ENCODE results near the gene CHEK2.
"Not testable (repeated sequence)": the region's sequence is repeated elsewhere in the genome, so short reads cannot be mapped to it uniquely, and the experiment has no call there.

CHEK2 gene

GRCh38 chr22:28769394-28770085 lies 27.9 kb upstream of the CHEK2 start:
- H3K79me2 ChIP-seq (ENCODE audit: insufficient read depth, low read depth), result peaks cover 3% of the 10 kb centered on the region; the same call in 1 of the 2 replicates
- TF ChIP-seq, protein P1, sequence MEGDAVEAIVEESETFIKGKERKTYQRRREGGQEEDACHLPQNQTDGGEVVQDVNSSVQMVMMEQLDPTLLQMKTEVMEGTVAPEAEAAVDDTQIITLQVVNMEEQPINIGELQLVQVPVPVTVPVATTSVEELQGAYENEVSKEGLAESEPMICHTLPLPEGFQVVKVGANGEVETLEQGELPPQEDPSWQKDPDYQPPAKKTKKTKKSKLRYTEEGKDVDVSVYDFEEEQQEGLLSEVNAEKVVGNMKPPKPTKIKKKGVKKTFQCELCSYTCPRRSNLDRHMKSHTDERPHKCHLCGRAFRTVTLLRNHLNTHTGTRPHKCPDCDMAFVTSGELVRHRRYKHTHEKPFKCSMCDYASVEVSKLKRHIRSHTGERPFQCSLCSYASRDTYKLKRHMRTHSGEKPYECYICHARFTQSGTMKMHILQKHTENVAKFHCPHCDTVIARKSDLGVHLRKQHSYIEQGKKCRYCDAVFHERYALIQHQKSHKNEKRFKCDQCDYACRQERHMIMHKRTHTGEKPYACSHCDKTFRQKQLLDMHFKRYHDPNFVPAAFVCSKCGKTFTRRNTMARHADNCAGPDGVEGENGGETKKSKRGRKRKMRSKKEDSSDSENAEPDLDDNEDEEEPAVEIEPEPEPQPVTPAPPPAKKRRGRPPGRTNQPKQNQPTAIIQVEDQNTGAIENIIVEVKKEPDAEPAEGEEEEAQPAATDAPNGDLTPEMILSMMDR (conservative IDR thresholded peaks at IDR 0.05; ENCODE audit: low read depth, low read length), result no peak
- H4K20me1 ChIP-seq (ENCODE audit: insufficient read depth), result no peaks in the 10 kb centered on the region
- H3K9ac ChIP-seq, result no peak overlapping the region
- no peaks in the 10 kb centered on the region for H3K27me3 ChIP-seq (ENCODE audit: insufficient read depth, low read depth)
- no peak overlapping the region for H3K4me2 ChIP-seq
- H3K4me3 ChIP-seq (IDR thresholded peaks at IDR 0.05; ENCODE audit: insufficient read depth, low read depth, low read length), result no peak overlapping the region
- H3K27ac ChIP-seq, result no peak overlapping the region
- peaks cover 17% of the 10 kb centered on the region for H3K4me1 ChIP-seq (ENCODE audit: low read depth, poor library complexity, severe bottlenecking)
- H2AFZ ChIP-seq (ENCODE audit: low read depth), result no peak overlapping the region
- no peaks in the 10 kb centered on the region for H3K36me3 ChIP-seq (ENCODE audit: insufficient read depth)

DNA sequence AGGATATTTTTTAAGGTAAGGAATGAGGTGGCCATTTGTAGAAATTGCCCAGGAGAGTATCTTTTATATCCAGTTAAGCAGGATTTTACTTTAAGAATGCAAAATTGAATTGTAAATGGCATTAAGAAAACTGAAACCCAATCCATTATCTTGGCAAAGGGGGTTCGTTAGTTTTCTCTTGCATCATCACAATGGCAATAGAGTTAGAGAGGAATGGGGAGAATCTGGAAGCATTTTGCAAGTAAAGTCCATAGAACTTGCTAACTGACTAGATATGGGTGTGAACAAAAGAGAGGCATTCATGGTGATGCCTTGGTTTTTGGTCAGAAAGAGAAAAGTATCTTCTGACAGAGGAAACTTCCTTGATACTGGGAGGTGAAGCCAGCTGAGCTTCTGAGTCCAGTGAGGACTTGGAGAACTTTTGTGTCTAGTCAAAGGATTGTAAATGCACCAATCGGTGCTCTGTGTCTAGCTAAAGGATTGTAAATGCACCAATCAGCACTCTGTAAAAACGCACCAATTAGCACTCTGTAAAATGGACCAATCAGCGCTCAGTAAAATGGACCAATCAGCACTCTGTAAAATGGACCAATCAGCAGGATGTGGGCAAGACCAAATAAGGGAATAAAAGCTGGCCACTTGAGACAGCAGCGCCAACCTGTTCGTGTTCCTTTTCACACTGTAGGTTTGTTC lies 27.2 kb upstream of the CHEK2 start:
- Histone ChIP-seq H3K4me3 (IDR thresholded peaks at IDR 0.05; ENCODE audit: insufficient read depth, low read depth, low read length) (no peak overlapping the region), H3K27ac (no peak overlapping the region), H3K79me2 (ENCODE audit: insufficient read depth, low read depth) (no peaks in the 10 kb centered on the region), H3K4me1 (ENCODE audit: low read depth, poor library complexity, severe bottlenecking) (peaks cover 12% of the 10 kb centered on the region), H3K36me3 (ENCODE audit: insufficient read depth) (no peaks in the 10 kb centered on the region), H3K9ac (no peak overlapping the region), H3K4me2 (no peak overlapping the region), H4K20me1 (ENCODE audit: insufficient read depth) (no peaks in the 10 kb centered on the region), H2AFZ (ENCODE audit: low read depth) (no peak overlapping the region), H3K27me3 (ENCODE audit: insufficient read depth, low read depth) (no peaks in the 10 kb centered on the region)
- TF ChIP-seq, protein P1 (conservative IDR thresholded peaks at IDR 0.05; ENCODE audit: low read depth, low read length), result no peak

- Histone ChIP-seq H3K36me3 (ENCODE audit: insufficient read depth) (no peaks in the 10 kb centered on the region), H2AFZ (ENCODE audit: low read depth) (no peak overlapping the region), H4K20me1 (ENCODE audit: insufficient read depth) (no peaks in the 10 kb centered on the region), H3K4me2 (no peak overlapping the region), H3K27ac (no peak overlapping the region), H3K9ac (no peak overlapping the region), H3K4me1 (ENCODE audit: low read depth, poor library complexity, severe bottlenecking) (peaks cover 6% of the 10 kb centered on the region), H3K4me3 (IDR thresholded peaks at IDR 0.05; ENCODE audit: insufficient read depth, low read depth, low read length) (no peak overlapping the region), H3K79me2 (ENCODE audit: insufficient read depth, low read depth) (no peaks in the 10 kb centered on the region), H3K27me3 (ENCODE audit: insufficient read depth, low read depth) (no peaks in the 10 kb centered on the region)
- TF ChIP-seq, protein P1 (conservative IDR thresholded peaks at IDR 0.05; ENCODE audit: low read depth, low read length), result no peak
These were observed 25.0 kb upstream of the CHEK2 start for GRCh38 chr22:28766628-28767027.

DNA sequence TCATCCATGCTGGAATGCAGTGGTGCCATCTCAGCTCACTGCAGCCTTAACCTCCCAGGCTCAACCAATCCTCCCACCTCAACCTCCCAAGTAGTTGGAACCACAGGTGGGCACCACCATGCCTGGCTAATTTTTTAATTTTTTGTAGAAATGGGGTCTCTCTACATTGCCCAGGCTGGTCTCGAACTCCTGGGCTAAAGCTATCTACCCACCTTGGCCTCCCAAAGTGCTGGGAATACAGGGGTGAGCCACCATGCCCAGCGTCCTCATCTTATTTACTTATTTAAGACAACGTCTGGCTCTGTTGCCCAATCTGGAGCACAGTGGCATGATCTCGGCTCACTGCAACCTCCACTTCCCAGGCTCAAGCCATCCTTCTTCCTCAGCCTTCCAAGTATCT lies 20.4 kb upstream of the CHEK2 start:
- H3K4me2 ChIP-seq; H3K9ac ChIP-seq; H2AFZ ChIP-seq (ENCODE audit: low read depth); H3K79me2 ChIP-seq (ENCODE audit: insufficient read depth, low read depth); H3K27ac ChIP-seq; H3K4me3 ChIP-seq (IDR thresholded peaks at IDR 0.05; ENCODE audit: insufficient read depth, low read depth, low read length); H3K36me3 ChIP-seq (ENCODE audit: insufficient read depth); H4K20me1 ChIP-seq (ENCODE audit: insufficient read depth); H3K27me3 ChIP-seq (ENCODE audit: insufficient read depth, low read depth): not testable (repeated sequence)
- peaks cover 21% of the 10 kb centered on the region for H3K4me1 ChIP-seq (ENCODE audit: low read depth, poor library complexity, severe bottlenecking)

- Histone ChIP-seq H3K4me1 (ENCODE audit: low read depth, poor library complexity, severe bottlenecking) (peaks cover 21% of the 10 kb centered on the region), H3K9ac (no peak overlapping the region), H3K79me2 (ENCODE audit: insufficient read depth, low read depth) (no peaks in the 10 kb centered on the region), H3K27me3 (ENCODE audit: insufficient read depth, low read depth) (no peaks in the 10 kb centered on the region), H2AFZ (ENCODE audit: low read depth) (no peak overlapping the region), H4K20me1 (ENCODE audit: insufficient read depth) (no peaks in the 10 kb centered on the region), H3K36me3 (ENCODE audit: insufficient read depth) (no peaks in the 10 kb centered on the region), H3K27ac (no peak overlapping the region), H3K4me3 (IDR thresholded peaks at IDR 0.05; ENCODE audit: insufficient read depth, low read depth, low read length) (no peak overlapping the region), H3K4me2 (no peak overlapping the region)
- TF ChIP-seq, protein P1 (conservative IDR thresholded peaks at IDR 0.05; ENCODE audit: low read depth, low read length), result no peak
These were observed 19.8 kb upstream of the CHEK2 start for GRCh38 chr22:28761449-28761755.

Data from KMS-11 (cell line).